Caco-2 (cell line): ENCODE data around the gene LIPA. TPM values are rescaled to one million over a fixed set of nuclear protein-coding genes. Genes with fewer than 3 reads are reported as not detected.

Experiments
- BruUV-seq: library from RNA; stranded (reverse); fragments of 400-500 nt; replicated peaks from 2 replicates; lab custom pipeline; 2021; lab: Mats Ljungman, UMichigan
- CTCF ChIA-PET: fragments of 300-600 bp; sonication (Branson Sonifier 250); formaldehyde crosslinking; loops from one replicate; lab custom pipeline; 2022; ENCODE audit warnings: antibody characterized with exemption; lab: Charles Lee
- POLR2A ChIA-PET: fragments of 300-600 bp; sonication (Branson Sonifier 250); formaldehyde crosslinking; loops from one replicate; lab custom pipeline; 2022; ENCODE audit warnings: antibody characterized with exemption; lab: Charles Lee
- DNase-seq, 2 experiments: peaks; one replicate each; pipeline versions ENCODE4 v3.0.0 to v3.0.0-alpha.2; 2020 to 2022
- H3K27me3 ChIP-seq: replicated peaks from 2 replicates; pipeline ENCODE4 v1.6.0; 2011; ENCODE audit warnings: low read length; ENCODE audit not compliant: control insufficient read depth, insufficient read depth
- H3K36me3 ChIP-seq: 2 replicates; pipeline ENCODE4 v1.5.1; 2011; ENCODE audit warnings: low read length; ENCODE audit not compliant: control insufficient read depth, insufficient read depth
- H3K4me1 ChIP-seq: fragments of 250-450 bp; sonication (Bioruptor Pico); 2 replicates; pipeline ENCODE4 v1.5.1; 2020; ENCODE audit warnings: mild to moderate bottlenecking
- H3K4me3 ChIP-seq: 2 replicates; pipeline ENCODE4 v1.5.1; 2011; ENCODE audit warnings: low read depth, mild to moderate bottlenecking, control low read depth, low read length
- H3K9me3 ChIP-seq: fragments of 250-450 bp; sonication (Bioruptor Pico); 2 replicates; pipeline ENCODE4 v1.5.1; 2020; ENCODE audit warnings: mild to moderate bottlenecking, moderate library complexity
- H3K27ac Mint-ChIP-seq: one replicate; pipeline ENCODE4 v1.8.0; 2022; ENCODE audit warnings: mixed read lengths; ENCODE audit not compliant: unreplicated experiment
- H3K27me3 Mint-ChIP-seq: one replicate; pipeline ENCODE4 v1.8.0; 2022; ENCODE audit warnings: mixed read lengths; ENCODE audit not compliant: insufficient read depth, unreplicated experiment
- H3K36me3 Mint-ChIP-seq: one replicate; pipeline ENCODE4 v1.8.0; 2022; ENCODE audit warnings: mild to moderate bottlenecking, mixed read lengths; ENCODE audit not compliant: insufficient read depth, unreplicated experiment
- H3K4me1 Mint-ChIP-seq: one replicate; pipeline ENCODE4 v1.8.0; 2022; ENCODE audit warnings: low read depth, mixed read lengths; ENCODE audit not compliant: unreplicated experiment
- H3K4me3 Mint-ChIP-seq: one replicate; pipeline ENCODE4 v1.8.0; 2022; ENCODE audit warnings: mild to moderate bottlenecking, moderate library complexity, mixed read lengths; ENCODE audit not compliant: unreplicated experiment
- H3K9me3 Mint-ChIP-seq: one replicate; pipeline ENCODE4 v1.8.0; 2022; ENCODE audit warnings: mixed read lengths; ENCODE audit not compliant: unreplicated experiment
- CTCF ChIP-seq, 2 experiments: fragments of 200-600 bp in 1 of 2; IDR thresholded peaks; 1 replicate in 1 of 2; 2 replicates in 1 of 2; pipeline versions ENCODE4 v1.5.1 to v1.8.0; 2011 to 2022; ENCODE audit warnings: antibody characterized with exemption in 1 of 2, control low read depth in 1 of 2, inconsistent platforms in 1 of 2, low read depth in 1 of 2, low read length in 1 of 2, mild to moderate bottlenecking in 1 of 2, moderate library complexity in 1 of 2; ENCODE audit not compliant: insufficient read depth in 1 of 2, severe bottlenecking in 1 of 2, unreplicated experiment in 1 of 2
- intact Hi-C: fragments of 100-400 bp; cut with micrococcal nuclease; formaldehyde crosslinking; loops from one replicate; pipeline ENCODE4 v1.10.0; 2022; ENCODE audit not compliant: unreplicated experiment
- total RNA-seq: library from RNA; stranded (reverse); gene quantifications from 2 replicates; pipeline ENCODE4 v1.2.3, GENCODE V29; 2022

The LIPA gene
- total RNA-seq, 1 experiment from 2014 or later: 18.8 TPM

GRCh38 chr10:89183571-89183970 lies 68.0 kb downstream of the LIPA start:
- no peak for TF ChIP-seq CTCF (IDR thresholded peaks at IDR 0.05; ENCODE audit: insufficient read depth in 1 of 2, low read depth in 1 of 2, low read length in 1 of 2, severe bottlenecking in 1 of 2, unreplicated experiment in 1 of 2)
- no peaks in the 10 kb centered on the region for H3K9me3 Mint-ChIP-seq
- intact Hi-C loops: no loop called here
- Histone ChIP-seq H3K4me1 (no peaks in the 10 kb centered on the region), H3K9me3 (no peaks in the 10 kb centered on the region), H3K27me3 (no peaks in the 10 kb centered on the region), H3K4me3 (no peak overlapping the region), H3K36me3 (no peaks in the 10 kb centered on the region)
- ChIA-PET CTCF (no interaction called here), POLR2A (no interaction called here)
- H3K27ac Mint-ChIP-seq: no peak overlapping the region
- no peak overlapping the region for H3K4me3 Mint-ChIP-seq
- no TSS peak for BruUV-seq
- H3K4me1 Mint-ChIP-seq: no peaks in the 10 kb centered on the region
- H3K36me3 Mint-ChIP-seq: no peaks in the 10 kb centered on the region
- no peaks in the 10 kb centered on the region for H3K27me3 Mint-ChIP-seq
- no peak for DNase-seq

DNA sequence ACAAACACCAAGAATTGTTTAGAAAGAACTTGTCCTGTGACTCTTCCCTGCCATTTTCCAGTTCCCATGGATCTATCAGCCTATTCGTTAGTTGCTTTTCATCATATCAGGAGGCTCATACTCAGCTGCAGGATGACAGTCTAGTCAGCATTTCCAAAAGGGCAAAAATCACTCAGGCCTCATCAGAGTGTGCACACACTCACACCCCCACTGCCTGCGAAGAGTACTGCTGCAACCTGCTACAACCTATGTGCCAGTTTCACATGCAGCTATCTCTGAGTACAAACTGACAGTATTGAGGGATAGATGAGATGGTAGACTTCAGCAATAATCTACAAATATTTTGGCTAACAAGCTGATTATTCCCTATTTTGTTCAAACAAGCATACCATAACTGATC lies 68.7 kb downstream of the LIPA start:
- no peak overlapping the region for H3K27ac Mint-ChIP-seq
- POLR2A ChIA-PET: no interaction called here
- Histone ChIP-seq H3K4me1 (no peaks in the 10 kb centered on the region), H3K9me3 (no peaks in the 10 kb centered on the region), H3K4me3 (no peak overlapping the region), H3K27me3 (no peaks in the 10 kb centered on the region), H3K36me3 (no peaks in the 10 kb centered on the region)
- no peaks in the 10 kb centered on the region for H3K4me1 Mint-ChIP-seq
- DNase-seq: no peak
- TF ChIP-seq CTCF (IDR thresholded peaks at IDR 0.05; ENCODE audit: insufficient read depth in 1 of 2, low read depth in 1 of 2, low read length in 1 of 2, severe bottlenecking in 1 of 2, unreplicated experiment in 1 of 2): no peak
- no TSS peak for BruUV-seq
- intact Hi-C loops: no loop called here
- H3K36me3 Mint-ChIP-seq: no peaks in the 10 kb centered on the region
- no peak overlapping the region for H3K4me3 Mint-ChIP-seq
- H3K9me3 Mint-ChIP-seq: no peaks in the 10 kb centered on the region
- H3K27me3 Mint-ChIP-seq: no peaks in the 10 kb centered on the region
- CTCF ChIA-PET: no interaction called here

- peaks cover 17% of the 10 kb centered on the region for H3K27me3 Mint-ChIP-seq
- H3K36me3 Mint-ChIP-seq: no peaks in the 10 kb centered on the region
- Histone ChIP-seq H3K36me3 (no peaks in the 10 kb centered on the region), H3K9me3 (no peaks in the 10 kb centered on the region), H3K4me3 (no peak overlapping the region), H3K4me1 (no peaks in the 10 kb centered on the region), H3K27me3 (no peaks in the 10 kb centered on the region)
- no peak overlapping the region for H3K27ac Mint-ChIP-seq
- no TSS peak for BruUV-seq
- no peaks in the 10 kb centered on the region for H3K9me3 Mint-ChIP-seq
- ChIA-PET CTCF (no interaction called here), POLR2A (no interaction called here)
- no peak for TF ChIP-seq CTCF (IDR thresholded peaks at IDR 0.05; ENCODE audit: insufficient read depth in 1 of 2, low read depth in 1 of 2, low read length in 1 of 2, severe bottlenecking in 1 of 2, unreplicated experiment in 1 of 2)
- no peak for DNase-seq
- no peaks in the 10 kb centered on the region for H3K4me1 Mint-ChIP-seq
- no peak overlapping the region for H3K4me3 Mint-ChIP-seq
- intact Hi-C loops: no loop called here
Observed at GRCh38 chr10:89175816-89176215, 75.8 kb downstream of the LIPA start.
